Gastroesophageal sphincter (tissue), 3 donors: ENCODE results near the gene KRTAP10-8.

Experiments used
- CTCF ChIP-seq, 4 experiments: fragments of 200-600 bp in 2 of 4; fragments of 450-650 bp in 2 of 4; sonication (generic) in 1 of 4; IDR thresholded peaks; one replicate each; pipeline ENCODE4 v1.5.1; 2017 to 2019; ENCODE audit warnings: antibody characterized with exemption in 4 of 4, mild to moderate bottlenecking in 2 of 4, moderate library complexity in 2 of 4
- POLR2A ChIP-seq, 2 donors: fragments of 450-650 bp; IDR thresholded peaks; one replicate each; pipeline ENCODE4 v1.6.1; 2017; ENCODE audit warnings: antibody characterized with exemption in 2 of 2, mild to moderate bottlenecking in 2 of 2, moderate library complexity in 1 of 2
- POLR2AphosphoS5 ChIP-seq: sonication (generic); formaldehyde crosslinking; IDR thresholded peaks from one replicate; pipeline ENCODE4 v1.6.1; 2017; ENCODE audit warnings: antibody characterized with exemption

GRCh38 chr21:44636209-44637017 lies 24.5 kb downstream of the KRTAP10-8 start:
- TF ChIP-seq CTCF (IDR thresholded peaks at IDR 0.05) (no peak), POLR2A (IDR thresholded peaks at IDR 0.05) (no peak), POLR2AphosphoS5 (no peak)
